ENCODE data around the gene RPRD2. TPM values are rescaled to one million over a fixed set of nuclear protein-coding genes. Genes with fewer than 3 reads are reported as not detected.
A peak's percentile ranks its signal among the peaks of the same experiment; 100 is the strongest.

RPRD2 gene
- total RNA-seq, 1 donor = 16.8 TPM

- TF ChIP-seq, protein P1, sequence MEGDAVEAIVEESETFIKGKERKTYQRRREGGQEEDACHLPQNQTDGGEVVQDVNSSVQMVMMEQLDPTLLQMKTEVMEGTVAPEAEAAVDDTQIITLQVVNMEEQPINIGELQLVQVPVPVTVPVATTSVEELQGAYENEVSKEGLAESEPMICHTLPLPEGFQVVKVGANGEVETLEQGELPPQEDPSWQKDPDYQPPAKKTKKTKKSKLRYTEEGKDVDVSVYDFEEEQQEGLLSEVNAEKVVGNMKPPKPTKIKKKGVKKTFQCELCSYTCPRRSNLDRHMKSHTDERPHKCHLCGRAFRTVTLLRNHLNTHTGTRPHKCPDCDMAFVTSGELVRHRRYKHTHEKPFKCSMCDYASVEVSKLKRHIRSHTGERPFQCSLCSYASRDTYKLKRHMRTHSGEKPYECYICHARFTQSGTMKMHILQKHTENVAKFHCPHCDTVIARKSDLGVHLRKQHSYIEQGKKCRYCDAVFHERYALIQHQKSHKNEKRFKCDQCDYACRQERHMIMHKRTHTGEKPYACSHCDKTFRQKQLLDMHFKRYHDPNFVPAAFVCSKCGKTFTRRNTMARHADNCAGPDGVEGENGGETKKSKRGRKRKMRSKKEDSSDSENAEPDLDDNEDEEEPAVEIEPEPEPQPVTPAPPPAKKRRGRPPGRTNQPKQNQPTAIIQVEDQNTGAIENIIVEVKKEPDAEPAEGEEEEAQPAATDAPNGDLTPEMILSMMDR (IDR thresholded peaks at IDR 0.05; ENCODE audit: insufficient read depth, low read depth, low read length) = peak; percentile 52
- peak within 1 kb of the TSS; percentile 97 for H3K4me3 ChIP-seq (ENCODE audit: low read depth, low read length)
- peak; percentile 99 for DNase-seq (ENCODE audit: low read depth)
Measured at GRCh38 chr1:150486966-150487762, 123.2 kb downstream of the RPRD2 start, which contains the start of gene TARS2. TARS2 (plus strand) TSS chr1:150487419; CDS start chr1:150487451, 32 bp downstream.

GRCh38 chr1:150487763-150488115 is 123.8 kb downstream of the RPRD2 start:
- TF ChIP-seq, protein P1 (IDR thresholded peaks at IDR 0.05; ENCODE audit: insufficient read depth, low read depth, low read length) = no peak
- no peak for DNase-seq (ENCODE audit: low read depth)
- peak overlapping the region; percentile 97 for H3K4me3 ChIP-seq (ENCODE audit: low read depth, low read length)

- TF ChIP-seq, protein P1 (IDR thresholded peaks at IDR 0.05; ENCODE audit: insufficient read depth, low read depth, low read length) = no peak
- H3K4me3 ChIP-seq (ENCODE audit: low read depth, low read length) = no peak overlapping the region
- no peak for DNase-seq (ENCODE audit: low read depth)
Measured at GRCh38 chr1:150493175-150493574, 129.2 kb downstream of the RPRD2 start.

DNA sequence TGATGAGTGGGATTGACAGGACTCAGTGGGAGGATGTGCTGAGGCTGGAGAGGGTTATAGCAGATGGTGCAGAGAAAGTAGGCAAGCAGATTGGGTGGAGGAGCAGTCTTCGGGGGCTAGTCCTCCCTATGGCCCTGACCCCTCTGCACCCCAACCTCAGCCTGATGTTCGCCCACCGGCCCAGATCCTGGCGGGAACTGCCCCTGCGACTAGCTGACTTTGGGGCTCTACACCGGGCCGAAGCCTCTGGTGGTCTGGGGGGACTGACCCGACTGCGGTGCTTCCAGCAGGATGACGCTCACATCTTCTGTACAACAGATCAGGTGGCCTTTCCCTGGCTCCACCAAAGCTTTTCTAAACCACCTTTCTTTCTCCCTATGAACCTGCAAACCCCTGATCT is 134.4 kb downstream of the RPRD2 start:
- DNase-seq (ENCODE audit: low read depth) = no peak
- TF ChIP-seq, protein P1 (IDR thresholded peaks at IDR 0.05; ENCODE audit: insufficient read depth, low read depth, low read length) = no peak
- H3K4me3 ChIP-seq (ENCODE audit: low read depth, low read length) = no peak overlapping the region

GRCh38 chr1:150505431-150505830 is 141.5 kb downstream of the RPRD2 start:
- DNase-seq (ENCODE audit: low read depth) = no peak
- no peak overlapping the region for H3K4me3 ChIP-seq (ENCODE audit: low read depth, low read length)
- TF ChIP-seq, protein P1 (IDR thresholded peaks at IDR 0.05; ENCODE audit: insufficient read depth, low read depth, low read length) = no peak

GRCh38 chr1:150507912-150508864 is 144.2 kb downstream of the RPRD2 start, which contains the start of gene ECM1:
ECM1 (plus strand) TSS chr1:150508109; CDS start chr1:150508210, 101 bp downstream.
- peak; percentile 83 for DNase-seq (ENCODE audit: low read depth)
- TF ChIP-seq, protein P1 (IDR thresholded peaks at IDR 0.05; ENCODE audit: insufficient read depth, low read depth, low read length) = no peak
- peak within 1 kb of the TSS; percentile 50 for H3K4me3 ChIP-seq (ENCODE audit: low read depth, low read length)
